HG03354 (cell line): ENCODE data around the gene PFDN1.

Source experiments
- ATAC-seq: cut with Tn5 transposase; IDR thresholded peaks from one replicate; pipeline ENCODE4 v1.9.1; 2021; ENCODE audit warnings: mild to moderate bottlenecking; ENCODE audit not compliant: unreplicated experiment, poor library complexity, severe bottlenecking

Gene PFDN1

DNA sequence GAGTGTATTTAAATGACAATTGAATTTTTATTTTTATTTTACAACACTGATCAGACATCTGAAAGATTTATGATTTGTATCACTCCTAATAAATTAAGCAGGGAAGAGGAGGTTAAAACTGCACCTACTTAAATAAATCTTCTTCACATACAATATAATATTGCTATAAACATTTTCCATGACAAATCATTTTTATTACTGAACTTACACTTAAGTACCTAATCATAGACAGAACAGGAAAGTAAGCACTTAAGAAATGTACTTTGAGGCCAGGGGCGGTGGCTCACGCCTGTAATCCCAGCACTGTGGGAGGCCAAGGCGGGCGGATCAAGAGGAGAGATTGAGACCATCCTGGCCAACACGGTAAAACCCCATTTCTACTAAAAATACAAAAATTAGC is 3.8 kb downstream of the PFDN1 start:
- no peak for ATAC-seq

DNA sequence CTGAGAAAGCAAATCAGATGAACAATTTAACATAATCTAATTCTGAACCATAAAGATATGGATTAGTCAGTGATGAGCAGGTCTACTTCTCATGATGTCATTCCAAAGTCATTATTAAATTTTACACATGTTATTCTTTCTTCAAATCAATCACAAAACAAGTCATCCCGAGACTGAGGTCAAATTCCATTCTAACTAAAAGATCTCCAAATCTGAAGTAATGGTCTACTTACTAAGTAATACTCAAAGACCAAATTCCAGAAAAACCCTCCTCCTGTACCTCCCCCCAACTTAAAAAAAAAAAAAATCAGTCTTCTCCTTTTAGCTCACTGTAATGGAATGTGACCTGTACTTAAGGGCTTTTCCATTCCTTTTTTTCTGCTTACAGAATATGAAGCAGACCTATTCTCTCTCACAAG is 4.7 kb downstream of the PFDN1 start:
- ATAC-seq, result no peak

DNA sequence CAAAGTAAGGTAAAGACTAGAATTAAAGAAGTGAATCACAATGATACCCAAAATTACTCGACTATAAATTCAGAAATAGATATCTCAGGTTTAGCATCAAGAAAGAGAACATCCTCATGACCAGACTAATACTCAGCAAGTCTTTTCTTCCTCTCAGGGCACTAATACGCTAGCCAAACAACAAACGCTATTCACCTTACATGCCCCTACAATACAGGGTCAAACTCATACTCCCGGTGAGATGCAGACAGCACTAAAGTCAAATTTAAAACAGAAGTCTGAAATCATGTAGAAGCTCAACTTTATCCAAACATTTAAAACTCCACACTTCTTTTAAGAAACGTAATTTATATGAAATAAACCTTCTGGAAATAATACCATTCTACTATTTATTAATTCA is 5.6 kb downstream of the PFDN1 start:
- ATAC-seq, result no peak

DNA sequence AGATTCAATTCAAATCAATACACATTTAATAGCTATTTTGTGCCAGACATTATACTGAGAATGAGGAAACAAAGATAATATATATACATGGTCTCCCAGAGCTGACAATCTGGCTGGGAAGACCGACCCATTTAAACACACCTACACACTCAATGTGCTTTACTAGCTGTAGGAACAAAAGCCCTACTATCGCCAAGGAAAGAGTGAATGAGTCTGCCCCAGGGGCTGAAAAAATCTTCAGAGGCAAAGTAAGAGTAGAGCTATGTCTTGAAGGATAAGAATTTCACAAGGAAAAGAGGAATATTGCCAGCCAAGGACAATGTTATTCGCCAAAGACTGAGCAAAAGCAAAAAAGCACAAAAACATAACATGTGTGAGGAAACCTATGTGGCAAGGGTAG is 6.6 kb downstream of the PFDN1 start:
- ATAC-seq, result no peak

DNA sequence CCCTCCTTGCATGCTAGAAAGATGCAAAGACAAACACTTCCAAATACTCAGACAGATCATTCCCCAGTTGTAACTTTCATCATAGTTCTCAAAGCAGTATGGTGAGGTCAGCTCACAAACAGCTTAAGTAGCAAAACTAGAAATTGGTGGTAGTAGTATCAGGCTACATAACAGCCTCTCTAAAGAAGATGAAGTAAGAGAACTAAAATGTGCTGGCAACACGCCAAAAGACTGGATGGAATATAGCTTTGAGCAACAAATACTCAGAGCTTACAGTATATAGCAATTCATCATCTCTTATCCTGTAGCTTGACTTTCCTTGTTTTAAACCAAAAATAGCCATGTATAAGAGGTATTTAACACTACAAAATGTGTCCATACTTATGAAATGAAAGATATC is 7.5 kb downstream of the PFDN1 start:
- ATAC-seq, result no peak

DNA sequence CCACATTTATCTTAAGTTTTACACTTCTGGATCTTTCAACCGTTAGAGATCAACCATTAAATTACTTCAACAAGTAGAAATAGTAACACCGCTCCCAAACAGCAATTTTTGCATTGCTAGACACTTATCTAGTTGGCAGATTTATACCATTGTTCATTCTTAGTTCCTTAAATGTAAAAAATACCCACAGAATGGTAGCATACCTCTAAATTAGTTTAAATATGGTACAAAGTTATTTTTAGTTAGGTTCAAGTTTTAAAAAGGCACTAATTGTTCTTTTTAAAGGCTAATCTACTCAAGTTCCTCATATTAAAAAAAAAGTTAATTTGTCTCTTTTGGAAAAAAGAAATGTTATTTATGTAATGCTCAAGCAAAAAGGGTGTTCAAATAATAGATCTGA is 8.1 kb downstream of the PFDN1 start:
- ATAC-seq, result no peak

DNA sequence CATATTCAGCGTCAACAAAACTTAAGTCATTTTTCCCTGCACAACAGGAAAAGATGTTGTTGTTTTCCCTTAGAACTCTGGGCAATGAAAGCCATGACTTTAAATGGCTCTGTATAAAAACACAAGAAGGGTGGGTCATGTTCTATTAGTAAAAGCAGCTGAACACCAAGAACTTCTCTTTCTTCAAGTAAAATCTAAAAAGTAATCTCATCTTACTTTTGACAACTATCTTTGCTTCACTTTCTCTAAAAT is 9.1 kb downstream of the PFDN1 start:
- ATAC-seq, result no peak

DNA sequence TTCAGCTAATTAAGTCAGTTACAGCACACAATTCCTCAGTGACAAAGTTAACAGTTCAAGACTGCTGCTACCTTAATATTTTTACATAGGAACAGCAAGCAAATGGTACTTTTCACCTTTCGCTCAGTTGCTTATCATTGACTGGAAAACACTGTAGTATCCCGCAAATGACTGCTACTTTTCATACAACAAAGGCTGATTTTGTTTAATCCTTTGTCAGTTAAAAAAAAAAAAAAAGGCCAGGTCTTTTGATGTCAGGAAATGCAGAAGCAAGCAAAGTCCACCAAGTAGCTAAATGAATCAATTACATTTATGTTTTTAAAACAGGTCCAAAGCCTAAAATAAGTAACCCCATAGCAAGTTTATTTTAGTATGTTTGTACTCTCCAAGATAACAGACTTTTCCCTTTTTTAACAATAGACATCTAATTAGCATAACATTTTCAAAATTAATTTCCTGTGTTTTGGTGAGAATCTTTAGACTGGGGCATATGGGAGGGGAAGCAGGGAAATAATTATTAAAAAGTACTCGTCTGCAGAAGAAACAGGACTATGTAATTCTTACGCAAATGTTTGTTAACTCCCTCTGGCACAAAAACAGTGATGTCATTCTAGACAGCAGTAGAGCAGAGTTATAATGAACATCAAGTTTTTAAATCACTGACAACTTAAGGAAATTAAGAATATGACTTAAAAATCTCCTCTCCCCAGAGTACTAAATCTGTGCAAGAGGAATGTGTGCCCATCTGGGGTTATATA is 9.6 kb downstream of the PFDN1 start:
- no peak for ATAC-seq

DNA sequence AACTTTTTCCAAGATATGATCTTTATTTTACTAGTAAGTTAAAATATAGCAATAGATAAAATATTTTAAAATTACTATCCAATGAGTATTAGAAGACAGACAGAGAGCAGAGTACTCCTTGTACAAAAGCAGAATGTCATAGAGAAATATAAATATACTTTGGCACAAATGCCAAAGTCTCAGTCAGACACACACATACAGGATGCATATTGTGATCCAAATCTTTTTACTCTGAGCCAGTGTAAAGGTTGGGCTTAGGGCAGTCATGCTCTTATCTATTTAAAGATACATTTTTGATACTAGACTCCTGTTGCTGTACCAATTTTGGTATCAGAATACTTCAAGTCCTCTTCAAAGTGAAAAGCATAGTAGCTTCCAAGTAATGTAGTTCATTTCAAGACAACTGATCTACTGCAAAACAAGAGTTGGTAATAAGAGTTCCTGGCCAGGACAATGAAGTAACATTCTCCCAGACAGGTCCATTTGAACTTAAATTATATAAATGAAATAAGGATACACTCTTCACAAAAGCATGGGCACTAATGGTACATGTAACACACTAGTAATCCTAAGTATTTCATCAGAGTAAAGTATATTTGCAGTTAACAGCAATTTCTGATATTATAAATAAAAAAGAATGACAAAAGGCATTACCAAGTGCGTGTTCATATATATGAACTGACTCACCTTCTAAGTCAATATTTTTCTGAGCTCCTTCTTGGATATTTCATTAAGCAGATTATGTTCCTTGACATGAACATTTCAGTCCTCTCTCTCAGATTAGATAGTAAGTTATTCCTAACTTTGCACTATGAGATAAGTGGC is 10.5 kb downstream of the PFDN1 start:
- ATAC-seq, result no peak

DNA sequence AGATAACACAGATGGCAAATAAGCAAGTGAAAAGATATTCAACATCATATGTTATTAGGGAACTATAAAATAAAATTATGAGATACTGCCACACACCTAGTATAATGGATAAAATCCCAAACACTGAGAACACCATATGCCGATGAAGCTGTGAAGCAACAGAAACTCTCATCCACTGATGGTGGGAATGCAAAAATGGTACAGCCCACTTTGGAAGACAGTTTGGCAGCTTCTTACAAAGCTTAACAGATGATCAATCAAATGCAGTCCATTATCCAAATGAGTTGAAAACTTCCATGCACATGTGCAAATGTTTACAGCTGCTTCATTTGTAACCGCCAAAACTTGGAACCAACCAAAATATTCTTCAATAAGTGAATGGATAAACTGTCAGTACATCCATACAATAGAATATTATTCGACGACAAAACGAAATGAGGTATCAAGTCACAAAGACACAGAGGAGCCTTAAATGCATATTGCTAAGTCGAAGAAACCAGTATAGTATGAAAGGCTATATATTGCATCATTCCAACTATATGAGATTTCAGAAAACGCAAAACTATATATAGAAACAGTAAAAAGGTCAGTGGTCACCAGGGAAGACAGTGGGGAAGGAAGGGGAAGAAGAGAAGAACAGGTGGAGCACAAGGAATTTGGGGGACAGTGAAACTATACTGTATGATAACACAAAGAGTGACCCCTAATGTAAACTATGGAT is 14.9 kb downstream of the PFDN1 start:
- ATAC-seq, result no peak

DNA sequence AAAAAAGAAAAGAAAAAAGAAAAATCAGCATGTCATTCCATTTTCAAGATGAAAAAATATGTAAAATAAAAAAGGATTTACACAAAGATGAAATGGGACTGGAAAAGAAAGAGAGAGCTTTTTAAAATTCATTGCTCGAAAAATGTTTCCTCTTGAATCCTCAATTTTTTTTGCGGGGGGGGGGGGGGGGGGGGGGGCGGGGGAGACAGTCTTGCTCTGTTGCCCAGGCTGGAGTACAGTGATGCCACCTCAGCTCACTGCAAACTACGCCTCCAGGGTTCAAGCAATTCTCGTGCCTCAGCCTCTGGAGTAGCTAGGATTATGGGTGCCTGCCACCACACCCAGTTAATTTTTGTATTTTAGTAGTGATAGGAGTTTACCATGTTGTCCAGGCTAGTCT is 16.5 kb downstream of the PFDN1 start:
- ATAC-seq, result no peak

DNA sequence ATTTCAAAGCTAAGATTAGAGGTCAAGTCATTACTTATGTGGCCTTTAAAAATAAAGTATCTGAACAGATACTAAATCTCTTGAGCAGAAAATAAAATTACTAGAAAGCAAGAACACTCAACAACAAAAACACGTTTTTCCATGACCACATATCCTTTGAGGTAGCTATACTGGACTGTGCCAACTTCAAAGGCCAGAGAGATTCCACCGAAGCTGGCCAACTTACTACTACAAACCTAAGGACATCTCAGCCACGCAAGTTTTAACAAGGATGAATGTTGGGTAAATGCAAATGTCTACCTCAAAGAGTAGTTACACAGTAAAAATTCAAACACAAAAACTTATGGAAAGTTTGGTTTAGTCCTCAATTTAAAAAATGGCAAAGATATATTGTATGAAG is 18.9 kb downstream of the PFDN1 start:
- ATAC-seq, result no peak

DNA sequence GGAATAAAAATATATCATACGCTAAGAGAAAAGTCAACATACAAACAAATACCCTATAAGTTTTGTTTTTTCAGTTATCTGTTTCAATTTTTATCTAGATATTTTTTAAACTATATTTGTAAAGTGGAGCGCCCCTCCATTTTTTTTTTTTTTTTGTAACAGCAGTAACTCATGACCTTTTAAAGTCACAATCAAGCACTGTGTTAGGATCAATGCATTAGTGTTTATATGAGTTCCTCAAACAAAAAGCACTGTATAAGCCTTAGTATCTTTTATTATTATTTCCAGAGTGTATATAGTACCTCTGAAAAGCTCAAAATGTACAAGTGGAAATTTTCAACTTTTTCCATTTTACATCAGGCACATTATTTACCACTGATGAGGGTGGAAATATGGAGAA is 20.6 kb downstream of the PFDN1 start:
- no peak for ATAC-seq

DNA sequence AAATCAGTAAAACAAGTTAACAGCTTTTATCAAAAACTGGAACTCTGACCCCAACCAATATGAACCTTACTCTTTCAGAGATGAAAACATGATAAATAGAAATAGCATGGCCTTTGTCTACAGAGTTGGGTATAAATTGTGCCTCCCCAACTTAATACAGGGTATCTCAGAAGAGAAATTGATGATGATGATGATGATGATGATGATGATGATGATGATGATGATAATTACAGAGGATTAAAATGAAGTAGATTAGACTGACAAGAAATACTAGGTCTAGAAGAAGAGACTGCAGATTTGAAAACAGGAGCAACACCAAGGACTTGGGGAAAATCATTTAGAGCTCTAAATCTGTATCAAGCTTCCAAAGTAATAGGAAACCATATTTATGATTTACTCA is 27.1 kb downstream of the PFDN1 start:
- no peak for ATAC-seq

DNA sequence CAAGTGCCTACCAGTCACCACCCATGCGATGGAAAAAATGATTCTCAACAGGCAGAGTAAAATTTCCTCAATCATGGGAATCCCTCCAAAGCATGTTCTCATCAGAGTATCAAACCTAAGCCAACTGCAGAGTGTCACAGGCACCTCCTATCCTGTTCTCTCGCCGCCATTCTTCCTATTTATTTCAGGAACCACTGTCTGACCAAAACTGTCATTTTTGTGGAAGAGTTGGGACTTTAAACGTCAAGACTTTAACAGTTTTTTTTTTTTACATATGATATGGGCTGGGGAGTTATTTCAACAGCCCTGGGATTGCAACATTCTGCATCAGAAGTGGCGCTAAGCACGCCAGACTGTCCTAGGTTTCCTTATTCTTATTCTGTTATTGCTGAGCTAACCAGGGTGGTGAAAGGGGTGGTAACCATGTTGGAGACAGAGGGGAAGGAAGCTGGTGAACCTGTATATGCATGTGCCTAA is 29.5 kb downstream of the PFDN1 start:
- no peak for ATAC-seq

DNA sequence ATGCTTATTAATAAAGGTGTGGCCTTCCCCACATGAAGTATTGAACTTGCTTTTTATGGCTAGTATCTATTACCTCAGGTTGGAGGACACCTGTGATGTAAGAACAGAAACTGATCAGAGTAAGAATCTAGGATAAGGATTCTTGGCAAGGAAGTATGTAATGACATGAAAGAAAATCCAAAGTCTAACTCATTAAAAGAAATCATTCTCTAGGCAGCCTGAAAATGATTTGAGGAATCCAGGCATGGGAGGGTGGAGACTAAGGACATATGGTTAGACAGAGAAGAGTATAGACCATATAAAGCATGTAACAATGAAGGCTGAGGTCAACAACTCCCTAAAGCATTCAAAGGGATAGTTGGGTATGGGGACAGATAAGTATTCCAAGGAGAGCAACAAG is 32.9 kb downstream of the PFDN1 start:
- ATAC-seq, result no peak

DNA sequence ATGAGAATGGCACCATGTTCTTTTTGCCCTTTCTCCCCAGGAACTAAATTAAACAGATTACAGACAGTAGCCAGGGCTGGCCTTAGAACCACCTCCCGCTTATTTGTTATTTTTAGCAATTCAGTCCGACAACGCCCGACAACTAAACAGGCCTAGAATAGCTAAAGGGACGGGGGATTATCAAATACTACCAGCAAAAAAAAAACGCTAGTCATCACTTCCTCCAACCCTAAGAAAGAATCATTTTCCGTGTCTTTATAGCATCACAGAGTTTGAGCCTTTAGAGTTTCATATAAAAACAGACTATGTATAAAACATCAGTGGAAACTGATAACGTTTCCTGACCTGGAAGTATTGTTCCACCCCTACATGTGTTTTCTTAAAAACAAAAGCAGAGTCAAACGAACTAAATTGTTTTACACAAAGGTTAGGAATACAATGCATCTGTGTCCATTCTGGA is 35.3 kb downstream of the PFDN1 start:
- ATAC-seq, result no peak

DNA sequence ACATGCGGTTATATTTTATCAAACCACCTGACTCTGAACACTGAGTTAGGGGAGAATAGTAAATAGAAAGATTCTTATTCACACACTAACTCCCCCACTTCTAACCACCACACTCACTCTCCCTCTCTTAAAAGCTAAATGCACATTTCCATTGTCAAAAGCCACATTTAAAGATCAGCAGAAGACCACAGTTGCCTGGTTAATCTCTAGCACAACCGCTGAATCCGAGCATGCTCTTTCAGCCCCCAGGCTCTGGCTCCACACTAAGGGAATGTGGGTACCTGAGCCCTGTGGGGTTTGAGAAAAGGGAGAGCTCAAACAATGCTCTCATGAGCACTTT is 35.7 kb downstream of the PFDN1 start:
- no peak for ATAC-seq

DNA sequence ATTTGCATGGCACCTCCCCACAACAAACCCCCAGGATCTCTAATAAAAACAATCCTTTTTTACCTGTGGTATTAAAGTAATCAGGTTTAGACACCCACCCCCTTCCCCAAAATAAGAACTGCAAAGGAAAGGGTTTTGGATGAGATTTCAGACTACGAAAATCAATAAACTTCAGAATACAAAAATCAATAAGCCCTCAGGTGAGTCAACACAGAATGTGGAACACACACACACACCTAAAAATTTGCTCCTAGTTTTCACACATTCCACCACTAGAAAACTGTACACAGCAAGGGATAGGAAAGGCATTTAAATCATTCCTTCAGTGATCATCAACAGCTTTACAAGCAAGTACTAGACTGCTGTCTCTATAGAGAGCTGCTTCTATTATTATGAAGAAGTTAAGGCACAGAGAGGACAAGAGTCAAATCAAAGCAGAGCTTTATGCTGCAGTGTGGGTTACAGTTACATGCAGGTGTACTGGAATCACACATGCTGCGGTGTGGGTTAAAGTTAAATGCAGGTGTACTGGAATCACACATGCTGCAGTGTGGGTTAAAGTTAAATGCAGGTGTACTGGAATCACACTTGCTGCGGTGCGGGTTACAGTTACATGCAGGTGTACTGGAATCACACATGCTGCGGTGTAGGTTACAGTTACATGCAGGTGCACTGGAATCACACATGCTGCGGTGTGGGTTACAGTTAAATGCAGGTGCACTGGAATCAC is 36.3 kb downstream of the PFDN1 start:
- ATAC-seq, result no peak

DNA sequence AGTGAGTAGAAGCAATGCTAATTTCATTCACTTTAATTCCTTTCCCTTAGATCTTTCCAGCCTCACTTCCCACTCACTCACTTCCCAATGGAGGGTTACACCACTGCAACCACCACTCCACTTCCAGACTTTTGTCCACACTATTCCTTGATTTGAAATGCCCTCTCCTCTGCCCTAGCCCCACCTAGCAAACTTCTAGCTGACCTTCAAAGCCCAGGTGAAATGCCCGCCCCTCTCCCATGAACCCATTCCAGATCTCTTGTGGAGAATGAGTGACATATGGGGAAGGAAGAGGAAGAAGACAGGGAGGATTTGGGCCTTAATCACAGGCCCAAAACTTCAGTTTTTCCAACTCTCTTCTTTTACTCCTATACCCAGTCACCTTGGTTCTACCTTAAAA is 37.1 kb downstream of the PFDN1 start:
- no peak for ATAC-seq
